ENCODE measurements around the gene DPP4.

Gene DPP4

GRCh38 chr2:161947836-161948235, 126.2 kb downstream of the DPP4 start:
- DNase-seq: no peak

GRCh38 chr2:161947406-161947805, 126.6 kb downstream of the DPP4 start:
- DNase-seq: no peak

GRCh38 chr2:161946489-161947107, 127.4 kb downstream of the DPP4 start:
- DNase-seq: peak; percentile 48

DNA sequence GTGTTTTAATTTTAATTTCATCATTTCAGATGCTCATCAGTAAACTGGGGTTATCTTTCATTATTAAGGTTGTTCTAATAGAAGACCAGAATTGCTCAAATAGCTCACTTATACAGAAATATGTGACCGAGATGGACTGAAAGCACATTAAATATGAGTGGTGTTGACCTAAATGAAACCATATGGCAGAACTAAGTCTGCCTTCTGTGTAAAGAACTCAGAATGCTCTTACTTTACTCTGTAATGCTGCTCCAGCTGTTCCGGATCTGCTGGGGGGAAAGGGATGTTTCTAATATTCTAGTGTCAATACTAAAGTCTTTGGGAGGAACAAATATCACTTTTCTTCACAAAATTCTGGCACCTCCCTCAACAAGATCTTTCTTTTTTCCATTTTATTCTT, 131.0 kb downstream of the DPP4 start:
- no peak for DNase-seq
